Esophagus squamous epithelium (tissue), 5 donors: ENCODE data around the gene MCC. TPM values are rescaled to one million over a fixed set of nuclear protein-coding genes. Genes with fewer than 3 reads are reported as not detected.

Source experiments
- DNase-seq: peaks from one replicate; lab custom pipeline; 2025; lab: John Stamatoyannopoulos, UW
- H3K27ac ChIP-seq, 4 donors: fragments of 200-600 bp; sonication (generic); one replicate each; pipeline ENCODE4 v1.5.1; 2016 to 2019; ENCODE audit warnings: mild to moderate bottlenecking in 1 of 4
- H3K27me3 ChIP-seq, 4 donors: fragments of 200-600 bp; sonication (generic); 1 replicate in 3 of 4; 2 replicates in 1 of 4; pipeline versions ENCODE4 v1.5.1 to v1.6.0; 2017 to 2021; ENCODE audit warnings: antibody characterized with exemption in 1 of 4
- H3K36me3 ChIP-seq, 3 donors: fragments of 200-600 bp; sonication (generic); one replicate each; pipeline ENCODE4 v1.5.1; 2016 to 2019
- H3K4me1 ChIP-seq, 3 donors: fragments of 200-600 bp; sonication (generic); one replicate each; pipeline ENCODE4 v1.5.1; 2017 to 2019
- H3K4me3 ChIP-seq, 4 donors: fragments of 200-600 bp; sonication (generic); 1 replicate in 3 of 4; 2 replicates in 1 of 4; pipeline ENCODE4 v1.5.1; 2016 to 2019; ENCODE audit warnings: mild to moderate bottlenecking in 2 of 4, moderate library complexity in 1 of 4
- H3K9me3 ChIP-seq, 3 donors: fragments of 200-600 bp; sonication (generic); one replicate each; pipeline ENCODE4 v1.5.1; 2016 to 2019
- CTCF ChIP-seq, 6 experiments: fragments of 450-650 bp in 4 of 6; fragments of 200-600 bp in 2 of 6; sonication (generic) in 2 of 6; IDR thresholded peaks; one replicate each; pipeline ENCODE4 v1.5.1; 2016 to 2019; ENCODE audit warnings: antibody characterized with exemption in 6 of 6, mild to moderate bottlenecking in 4 of 6, moderate library complexity in 4 of 6
- POLR2A ChIP-seq, 4 donors: fragments of 450-650 bp; IDR thresholded peaks; one replicate each; pipeline ENCODE4 v1.6.1; 2017; ENCODE audit warnings: antibody characterized with exemption in 4 of 4, mild to moderate bottlenecking in 4 of 4, moderate library complexity in 3 of 4
- WGBS, 2 donors: methylation state at CpG; one replicate each; pipeline ENCODE4 v1.1.5; 2018; 5-methylcytosine and 5-hydroxymethylcytosine counted together
- intact Hi-C: fragments of 100-400 bp; cut with DNase I; formaldehyde crosslinking; loops from one replicate; pipeline ENCODE4 v1.15.0; 2022
- total RNA-seq, 4 donors: library from RNA; depleted of rRNA; stranded (reverse); fragments of >200 nt; gene quantifications; one replicate each; pipeline ENCODE4 v1.1.0, GENCODE V29; 2016
- donor health status: DM: yes; HTN: yes; CAD: no.

The MCC gene
- total RNA-seq, 4 donors from 2014 or later, result 41.6 to 45.4 (median 43.4) TPM

DNA sequence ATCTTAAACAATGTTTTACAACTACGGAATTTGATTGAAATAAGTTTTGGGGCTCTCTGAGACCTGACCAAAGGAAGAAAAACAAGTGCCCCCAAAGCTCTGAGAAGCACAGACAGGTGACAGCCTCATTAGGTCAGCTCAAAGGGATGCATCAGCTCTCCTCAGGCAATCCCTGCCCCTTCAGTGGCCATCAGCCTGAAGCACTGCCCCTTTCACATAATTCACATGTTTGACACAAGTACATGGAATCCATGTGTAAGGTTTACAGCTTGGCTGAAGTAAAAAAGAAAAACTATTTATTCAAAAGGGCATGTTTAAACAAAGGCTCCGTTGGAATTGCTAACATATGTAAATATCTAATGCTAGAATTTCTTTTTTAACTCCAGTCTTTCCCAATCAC, 109.7 kb downstream of the MCC start:
- no peak for DNase-seq
- Histone ChIP-seq H3K4me1 (peaks cover 0 to 21% (median 6%) of the 10 kb centered on the region in 3 donors), H3K9me3 (no peaks in the 10 kb centered on the region), H3K36me3 (no peaks in the 10 kb centered on the region), H3K27me3 (no peaks in the 10 kb centered on the region), H3K27ac (no peak overlapping the region), H3K4me3 (no peak overlapping the region)
- intact Hi-C loops, result no loop called here
- 25 to 39% methylated on average over 2 of the region's 2 CpGs for WGBS, 2 donors
- TF ChIP-seq POLR2A (IDR thresholded peaks at IDR 0.05) (no peak), CTCF (IDR thresholded peaks at IDR 0.05) (no peak)

DNA sequence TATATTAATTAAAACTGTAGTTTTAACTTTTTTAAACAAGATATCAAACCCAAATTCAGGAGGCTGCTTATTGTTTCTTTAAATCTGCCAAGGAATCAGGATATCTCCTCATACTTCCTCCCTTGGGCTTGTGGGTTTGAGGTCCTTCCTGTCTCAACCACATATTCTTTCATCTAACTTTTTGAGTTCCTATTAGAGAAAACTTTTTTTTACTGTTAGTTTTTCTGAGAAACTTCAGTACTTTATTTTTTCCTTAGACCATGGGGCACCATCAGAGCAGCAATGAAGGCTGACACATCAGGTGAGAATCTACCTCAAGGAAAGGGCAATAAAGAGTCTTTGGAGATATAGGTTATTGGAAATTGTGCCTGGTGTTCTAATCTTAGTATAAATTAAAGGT, 110.2 kb downstream of the MCC start:
- no peaks in the 10 kb centered on the region for H3K27me3 ChIP-seq
- TF ChIP-seq CTCF (IDR thresholded peaks at IDR 0.05) (no peak), POLR2A (IDR thresholded peaks at IDR 0.05) (no peak)
- intact Hi-C loops, result no loop called here
- no peak for DNase-seq
- H3K27ac ChIP-seq, result no peak overlapping the region
- H3K4me3 ChIP-seq, result no peak overlapping the region
- H3K4me1 ChIP-seq, result peaks cover 0 to 19% (median 6%) of the 10 kb centered on the region in 3 donors
- H3K36me3 ChIP-seq, result no peaks in the 10 kb centered on the region
- H3K9me3 ChIP-seq, result no peaks in the 10 kb centered on the region

DNA sequence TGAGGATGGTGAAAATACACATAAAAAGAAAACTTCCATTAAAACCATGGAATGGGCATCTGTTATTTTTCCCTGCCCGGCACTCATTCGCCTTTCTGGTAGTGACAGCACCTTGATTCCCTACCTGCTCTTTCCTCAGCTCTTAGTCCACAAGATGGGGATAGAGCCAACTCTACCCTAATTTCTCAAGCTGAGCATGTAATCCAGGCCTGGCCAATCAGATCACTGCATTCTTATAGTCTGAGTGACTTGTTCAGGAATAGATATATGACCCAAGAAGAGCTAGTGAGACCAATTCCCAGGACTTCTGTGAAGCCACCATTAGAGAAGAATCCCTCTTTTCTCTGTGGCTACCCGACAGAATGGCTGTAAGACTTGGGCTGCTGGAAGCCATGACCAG, 111.6 kb downstream of the MCC start:
- Histone ChIP-seq H3K36me3 (no peaks in the 10 kb centered on the region), H3K9me3 (no peaks in the 10 kb centered on the region), H3K4me1 (peaks cover 0 to 18% (median 6%) of the 10 kb centered on the region in 3 donors), H3K27me3 (no peaks in the 10 kb centered on the region), H3K27ac (no peak overlapping the region), H3K4me3 (no peak overlapping the region)
- DNase-seq, result no peak
- TF ChIP-seq CTCF (IDR thresholded peaks at IDR 0.05), result no peak
- no peak for TF ChIP-seq POLR2A (IDR thresholded peaks at IDR 0.05)
- 95 to 98% methylated on average over 2 to 3 of the region's 3 CpGs for WGBS, 2 donors
- intact Hi-C loops, result no loop called here

DNA sequence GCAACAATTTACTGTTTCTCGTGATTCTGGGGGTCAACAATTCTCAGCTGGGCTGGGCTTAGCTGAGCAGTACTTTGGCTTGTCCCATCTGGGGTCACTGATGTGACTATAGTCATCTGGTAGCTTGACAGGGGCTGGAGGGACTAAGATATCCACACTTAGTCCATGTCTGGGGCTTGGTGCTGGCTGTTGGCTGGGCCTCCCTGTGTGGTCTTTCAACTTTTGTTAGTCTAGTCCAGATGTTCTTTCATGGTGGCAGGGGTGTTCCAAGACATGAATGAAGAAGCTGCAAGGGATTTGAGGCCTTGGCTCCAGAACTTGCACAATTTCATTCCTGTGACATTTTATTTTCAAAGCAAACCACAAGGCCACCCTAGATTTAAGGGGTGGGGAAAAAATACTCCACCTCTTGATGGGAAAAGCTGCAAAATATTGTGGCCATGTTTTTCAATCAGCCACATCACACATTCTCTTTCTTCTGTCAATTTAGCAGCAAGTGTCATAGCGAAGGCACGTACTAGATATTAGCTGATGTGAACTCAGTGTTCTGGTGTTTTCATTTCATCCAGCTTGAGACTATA, 112.7 kb downstream of the MCC start:
- H3K4me3 ChIP-seq, result no peak overlapping the region
- H3K27ac ChIP-seq, result no peak overlapping the region
- TF ChIP-seq CTCF (IDR thresholded peaks at IDR 0.05), result no peak
- no peak for TF ChIP-seq POLR2A (IDR thresholded peaks at IDR 0.05)
- no peaks in the 10 kb centered on the region for H3K36me3 ChIP-seq
- intact Hi-C loops, result no loop called here
- no peaks in the 10 kb centered on the region for H3K9me3 ChIP-seq
- no peak for DNase-seq
- no peaks in the 10 kb centered on the region for H3K27me3 ChIP-seq
- WGBS, 2 donors, result 81 to 89% methylated on average over 3 of the region's 3 CpGs
- H3K4me1 ChIP-seq, result peaks cover 0 to 24% (median 6%) of the 10 kb centered on the region in 3 donors

DNA sequence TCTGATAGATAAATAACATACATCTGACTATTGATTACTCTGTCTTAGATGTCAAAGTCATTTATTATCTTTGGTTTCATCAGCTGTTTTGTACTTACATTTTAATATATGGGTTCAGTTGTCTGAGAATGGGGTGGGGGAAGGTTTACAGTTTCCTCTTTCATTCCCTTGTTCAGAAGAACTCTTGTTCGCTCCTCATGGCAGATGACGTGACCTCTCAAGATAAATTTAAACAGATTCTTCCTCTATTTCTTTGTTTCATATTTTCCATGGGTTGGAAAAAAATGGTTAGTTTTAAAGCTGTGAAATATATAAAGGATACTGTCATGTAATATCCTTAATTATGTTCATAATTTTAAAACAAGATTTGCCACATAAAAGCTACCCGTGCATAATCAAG, 114.8 kb downstream of the MCC start:
- no peaks in the 10 kb centered on the region for H3K36me3 ChIP-seq
- H3K4me3 ChIP-seq, result no peak overlapping the region
- H3K27ac ChIP-seq, result no peak overlapping the region
- no peaks in the 10 kb centered on the region for H3K9me3 ChIP-seq
- WGBS, 2 donors, result 72 to 84% methylated on average over 3 of the region's 3 CpGs
- no peak for TF ChIP-seq CTCF (IDR thresholded peaks at IDR 0.05)
- TF ChIP-seq POLR2A (IDR thresholded peaks at IDR 0.05), result no peak
- H3K4me1 ChIP-seq, result peaks cover 0 to 14% (median 1%) of the 10 kb centered on the region in 3 donors
- intact Hi-C loops, result no loop called here
- DNase-seq, result no peak
- no peaks in the 10 kb centered on the region for H3K27me3 ChIP-seq
